HL-60/S4 treated with retinoic acid at 250 ng/mL for 4 days and 3 days (cell line): ENCODE data around the gene FXR2.
"Not testable (repeated sequence)": the region's sequence is repeated elsewhere in the genome, so short reads cannot be mapped to it uniquely, and the experiment has no call there.

ENCODE experiments used
- in situ Hi-C: fragments of 300-500 bp; cut with MboI; formaldehyde crosslinking; loops from 2 replicates; pipeline ENCODE4 v1.7.0; 2022; ENCODE audit warnings: low sequenced_read_pairs

The FXR2 gene

DNA sequence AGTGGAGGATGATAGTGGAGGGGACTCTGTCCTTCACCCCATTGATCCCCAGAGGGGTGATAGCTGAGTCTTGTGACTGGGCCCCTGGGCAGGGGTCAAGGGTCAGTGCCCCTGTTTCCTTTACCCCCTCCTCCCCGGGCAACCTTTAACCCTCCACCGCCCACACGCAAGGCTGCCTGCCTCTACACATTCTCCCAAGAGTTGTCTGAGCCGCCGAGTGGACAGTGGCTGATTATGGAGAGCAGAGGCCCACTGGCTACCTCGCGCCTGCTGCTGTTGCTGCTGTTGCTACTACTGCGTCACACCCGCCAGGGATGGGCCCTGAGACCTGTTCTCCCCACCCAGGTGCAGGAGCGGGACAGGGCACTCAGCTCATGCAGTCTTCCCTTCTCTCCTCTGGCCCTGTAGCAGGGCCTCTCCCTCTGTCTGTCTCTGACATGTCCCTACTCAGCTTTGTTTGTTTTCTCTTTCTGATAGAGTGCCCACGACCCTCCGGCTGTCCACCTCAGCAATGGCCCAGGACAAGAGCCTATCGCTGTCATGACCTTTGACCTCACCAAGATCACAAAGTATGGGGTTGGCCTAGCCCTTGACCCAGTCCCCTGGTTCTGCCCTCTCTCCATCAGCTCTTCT lies 15.4 kb upstream of the FXR2 start, which contains the start of gene SHBG:
Gene SHBG, plus strand, starts transcription at position 197 of the 633 bp plus-strand sequence. Its CDS starts 38 bp downstream, at position 235.
- in situ Hi-C loops = no loop called here

DNA sequence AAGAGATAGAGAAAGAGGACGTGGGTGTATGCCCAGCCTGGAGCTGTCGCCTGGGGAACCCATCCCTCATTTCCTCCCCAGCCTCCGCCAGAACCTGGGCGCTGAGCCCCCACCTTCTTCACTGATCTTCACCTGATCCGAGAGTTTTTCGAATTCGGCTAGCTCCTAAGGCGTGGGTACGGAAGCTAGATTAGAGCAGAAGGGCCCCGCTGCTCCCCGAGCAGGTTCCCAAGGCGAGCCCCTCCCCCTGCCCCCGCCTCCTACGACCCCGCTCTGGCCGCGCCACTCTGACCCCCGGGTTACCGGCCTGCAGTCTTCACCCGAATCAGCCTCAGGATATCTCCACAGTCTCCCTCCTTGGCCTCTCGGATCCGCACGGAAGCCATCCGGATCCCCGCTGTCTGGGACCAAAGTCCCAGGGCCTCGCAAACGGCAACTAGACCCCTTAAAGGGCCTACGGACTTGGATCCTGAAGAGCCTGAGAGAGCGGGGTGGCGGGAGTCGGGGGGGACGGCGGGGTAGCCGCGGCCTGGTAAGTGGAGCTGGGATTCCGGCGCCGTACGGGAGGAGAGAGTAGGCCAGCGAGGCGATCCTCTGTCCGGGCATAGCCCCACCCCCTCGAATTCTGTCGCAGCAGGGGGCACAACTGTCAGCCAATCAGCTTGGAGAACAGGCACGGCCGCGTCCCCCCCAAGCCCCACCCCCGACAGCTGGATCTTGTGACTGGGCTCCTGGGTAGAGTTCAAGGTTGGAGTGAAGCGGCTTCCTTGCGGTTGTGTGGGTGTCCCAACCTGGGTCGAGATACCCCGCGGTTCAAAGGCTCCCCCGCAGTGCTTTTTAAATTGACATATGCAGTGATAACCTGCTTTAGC lies 12.8 kb upstream of the FXR2 start, which contains the start of gene SAT2:
Gene SAT2, minus strand, starts transcription at position 572 of the 872 bp plus-strand sequence. Its CDS starts 186 bp downstream, at position 386.
- in situ Hi-C loops = no loop called here

DNA sequence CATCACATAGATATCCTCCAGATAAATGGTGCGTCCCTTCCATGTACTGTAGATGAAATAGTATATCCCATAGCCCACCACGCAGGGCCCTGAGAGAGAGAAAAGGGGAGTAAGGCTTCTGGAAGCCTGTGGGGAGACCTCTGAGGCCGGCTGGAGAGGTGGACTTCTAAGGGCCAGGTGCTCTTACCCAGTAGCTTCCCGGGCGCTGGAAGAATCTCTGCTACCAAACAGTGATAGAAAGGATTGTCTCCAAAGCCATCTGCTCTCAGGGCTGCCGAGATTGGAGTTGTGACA lies 12.2 kb upstream of the FXR2 start:
- in situ Hi-C loops = no loop called here

DNA sequence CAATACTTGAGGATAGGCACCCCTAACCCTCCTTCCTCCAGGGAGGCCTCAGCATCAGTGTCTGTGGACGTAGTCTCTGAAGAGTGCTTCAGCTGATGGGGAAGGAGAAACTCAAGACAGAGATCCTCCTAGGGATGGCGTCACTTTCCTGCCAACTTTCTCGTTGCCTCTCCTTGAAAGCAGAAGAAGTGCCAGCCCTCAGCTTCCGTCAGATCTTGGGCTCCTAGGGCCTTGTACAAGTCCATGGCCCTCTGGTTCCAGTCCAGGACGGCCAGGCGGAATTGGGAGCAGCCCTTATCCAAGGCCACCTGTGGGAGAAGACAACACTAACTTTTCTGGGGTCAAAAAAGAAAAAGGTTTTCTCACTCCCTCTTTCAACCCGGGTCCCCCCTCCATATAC lies 11.6 kb upstream of the FXR2 start:
- in situ Hi-C loops = no loop called here

DNA sequence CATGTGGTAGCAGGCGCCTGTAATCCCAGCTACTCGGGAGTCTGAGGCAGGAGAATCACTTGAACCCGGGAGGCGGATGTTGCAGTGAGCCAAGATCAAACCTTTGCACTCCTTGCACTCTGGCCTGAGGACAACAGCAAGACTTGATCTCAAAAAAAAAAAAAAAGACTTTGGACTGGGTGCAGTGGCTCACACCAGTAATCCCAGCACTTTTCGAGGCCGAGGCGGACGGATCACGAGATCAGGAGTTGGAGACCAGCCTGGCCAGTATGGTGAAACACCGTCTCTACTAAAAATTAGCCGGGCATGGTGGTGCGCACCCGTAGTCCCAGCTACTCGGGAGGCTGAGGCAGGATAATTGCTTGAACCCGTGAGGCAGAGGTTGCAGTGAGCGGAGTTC lies 11.1 kb upstream of the FXR2 start:
- in situ Hi-C loops = not testable (repeated sequence)

DNA sequence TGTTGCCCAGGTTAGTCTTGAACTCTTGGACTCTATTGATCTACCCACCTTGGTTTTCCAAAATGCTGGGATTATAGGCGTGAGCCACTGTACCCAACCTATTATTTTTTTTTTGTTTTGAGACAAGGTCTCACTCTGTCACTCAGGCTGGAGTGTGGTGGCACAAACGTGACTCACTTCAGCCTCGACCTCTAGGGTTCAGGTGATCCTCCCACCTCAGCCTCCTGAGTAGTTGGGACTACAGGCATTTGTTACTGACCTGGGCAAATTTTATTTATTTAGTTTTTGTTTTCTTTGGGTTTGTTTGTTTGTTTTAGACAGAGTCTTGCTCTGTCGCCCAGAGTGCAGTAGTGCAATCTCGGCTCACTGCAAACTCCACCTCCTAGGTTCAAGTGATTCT lies 9.0 kb upstream of the FXR2 start:
- in situ Hi-C loops = no loop called here

DNA sequence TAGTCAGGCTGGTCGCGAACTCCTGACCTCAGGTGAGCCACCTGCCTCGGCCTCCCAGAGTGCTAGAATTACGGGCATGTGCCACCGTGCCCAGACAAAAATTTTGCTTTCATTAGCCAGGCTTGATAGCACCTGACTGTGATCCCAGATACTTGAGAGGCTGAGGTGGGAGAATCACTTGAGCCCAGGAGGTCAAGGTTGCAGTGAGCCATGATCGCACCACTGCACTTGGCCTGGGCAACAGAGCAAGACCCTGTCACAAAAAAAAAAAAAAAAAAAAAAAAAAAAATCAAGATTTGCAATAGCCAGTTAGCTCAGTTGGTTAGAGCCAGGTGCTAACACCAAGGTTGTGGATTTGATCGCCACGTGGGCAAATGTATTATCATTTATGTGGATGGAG lies 6.1 kb upstream of the FXR2 start:
- in situ Hi-C loops = no loop called here

DNA sequence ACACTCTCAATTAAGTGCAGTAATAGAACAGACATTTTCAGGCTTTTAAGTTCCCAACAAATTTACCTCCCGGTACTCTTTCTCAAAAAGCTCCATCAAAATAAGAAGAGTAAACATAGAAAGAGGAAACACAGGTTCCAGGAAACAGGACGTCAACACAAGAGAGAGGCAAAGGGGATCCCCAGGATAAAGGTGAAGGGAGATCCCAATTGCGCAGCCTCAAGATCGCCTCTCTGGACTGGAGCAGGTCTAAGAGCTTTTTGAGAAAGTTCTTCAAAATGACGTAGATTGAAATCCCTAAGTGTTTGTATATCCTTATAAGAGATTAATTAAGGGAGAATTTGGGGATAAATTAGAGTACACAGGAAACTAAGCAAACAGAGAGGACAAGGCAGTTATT lies 3.9 kb upstream of the FXR2 start:
- in situ Hi-C loops = no loop called here

DNA sequence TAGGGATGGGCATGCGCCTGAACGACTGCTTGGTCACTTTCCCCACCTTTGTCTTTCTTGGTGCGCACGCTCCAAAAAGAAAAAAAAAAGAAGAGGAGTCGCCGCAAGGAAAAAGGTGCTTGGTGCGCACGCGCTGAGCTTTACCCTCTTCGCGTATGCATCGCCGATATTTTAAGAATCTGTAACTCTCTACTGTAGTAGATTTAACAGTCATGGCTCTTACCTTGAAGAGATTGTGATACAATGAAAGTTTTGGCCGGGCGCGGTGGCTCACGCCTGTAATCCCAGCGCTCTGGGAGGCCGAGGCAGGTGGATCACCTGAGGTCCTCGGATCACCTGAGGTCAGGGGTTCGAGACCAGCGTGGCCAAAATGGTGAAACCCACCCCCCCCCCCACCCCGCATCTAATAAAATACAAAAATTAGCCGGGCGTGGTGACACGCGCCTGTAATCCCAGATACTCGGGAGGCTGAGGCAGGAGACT lies 609 bp upstream of the FXR2 start:
- in situ Hi-C loops = no loop called here

DNA sequence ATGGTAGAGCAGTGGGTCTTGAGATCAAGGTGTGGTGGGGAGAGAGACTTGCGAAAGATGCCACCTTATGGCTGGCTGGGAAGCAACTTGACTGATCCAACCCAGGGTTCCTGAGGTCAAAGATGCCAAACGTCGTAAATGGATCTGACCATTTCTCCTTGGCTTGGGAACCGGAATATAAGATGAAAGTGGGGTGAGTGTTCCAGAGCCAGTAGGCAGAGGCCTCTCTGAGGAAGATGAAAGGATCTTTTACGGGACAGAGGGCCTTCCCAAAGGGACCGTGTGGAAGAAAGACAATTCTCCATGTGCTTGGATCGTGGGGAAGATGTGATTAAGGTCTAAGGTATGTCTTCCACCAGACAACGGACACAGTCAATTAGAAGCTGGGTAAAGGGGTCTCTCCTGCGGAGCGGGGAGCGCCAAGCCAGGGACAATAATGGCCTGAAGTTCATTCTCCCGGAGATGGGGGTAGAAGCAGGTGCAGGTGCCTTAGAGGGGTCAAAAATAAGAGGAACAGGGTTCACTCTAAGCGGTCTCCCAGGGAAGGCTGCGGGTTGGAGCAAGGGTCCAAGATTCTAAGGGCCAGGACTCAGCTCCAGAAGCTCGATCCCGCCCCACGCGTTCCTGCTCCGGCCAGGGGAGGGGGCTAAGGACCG lies 800 bp downstream of the FXR2 start:
- in situ Hi-C loops = no loop called here

DNA sequence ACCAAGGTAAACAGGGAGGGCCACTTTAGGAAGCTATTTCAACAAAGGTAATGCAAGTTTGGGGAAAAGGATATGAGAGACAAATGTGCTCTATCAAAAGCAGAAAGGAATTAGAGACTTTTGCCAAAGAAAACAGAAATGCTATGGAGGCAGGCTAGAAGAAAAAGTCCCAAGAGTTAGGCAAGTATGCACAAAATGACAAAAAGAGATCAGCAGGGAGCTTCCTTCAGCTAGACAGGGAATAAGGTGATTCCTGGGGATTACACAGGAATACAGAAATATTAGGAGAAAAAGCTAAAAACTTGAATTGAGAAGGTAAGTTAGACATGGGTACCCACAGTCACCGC lies 2.4 kb downstream of the FXR2 start:
- in situ Hi-C loops = no loop called here

DNA sequence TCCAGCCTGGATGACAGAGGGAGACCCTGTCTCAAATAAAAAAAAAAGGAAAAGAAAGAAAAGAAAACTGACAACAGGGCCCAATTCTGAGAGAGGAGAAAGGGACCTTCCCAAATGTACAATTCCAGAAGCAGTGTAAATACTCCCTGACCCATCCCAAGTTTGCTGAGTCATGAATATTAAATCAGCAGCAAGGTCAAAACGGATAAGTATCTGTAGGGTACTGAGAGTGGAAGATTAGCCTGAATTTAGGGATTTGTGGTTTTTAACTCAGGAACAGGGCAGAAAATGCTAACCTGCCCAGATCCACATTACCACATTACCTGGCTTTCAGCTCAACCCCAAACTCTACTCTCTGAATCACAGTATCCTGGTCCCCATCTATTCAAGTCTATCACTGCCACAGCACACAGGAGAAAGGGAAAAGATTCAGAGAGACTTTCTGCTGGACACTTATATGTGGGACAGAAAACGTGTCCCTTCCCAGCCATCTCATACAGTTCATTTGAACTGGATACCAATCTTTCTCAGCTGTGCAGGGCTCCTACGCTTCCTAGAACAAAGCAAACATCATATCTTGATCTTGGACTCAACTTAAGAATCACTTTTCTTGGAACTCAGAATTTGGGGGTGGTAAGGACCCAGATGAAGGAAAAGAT lies 2.9 kb downstream of the FXR2 start:
- in situ Hi-C loops = no loop called here

DNA sequence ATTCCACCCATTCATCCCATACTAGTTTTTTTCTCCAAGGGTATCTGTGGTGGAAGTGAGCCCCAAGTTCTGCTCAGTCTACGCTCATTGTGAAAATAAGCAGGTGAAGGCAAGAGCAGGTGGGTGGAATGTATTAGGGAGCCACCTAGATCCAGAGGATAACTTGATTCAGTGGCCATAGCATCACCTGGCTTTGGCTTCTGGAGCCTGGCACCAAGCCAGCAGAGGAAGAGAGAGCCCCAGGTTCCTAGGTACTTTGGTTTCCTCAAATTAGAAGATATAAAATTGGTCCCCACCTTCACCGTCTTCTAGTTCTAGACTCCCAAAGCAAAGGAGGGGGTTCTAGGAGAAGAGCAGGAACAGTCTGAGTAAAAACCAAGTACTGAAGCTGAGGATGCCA lies 4.1 kb downstream of the FXR2 start:
- in situ Hi-C loops = no loop called here

DNA sequence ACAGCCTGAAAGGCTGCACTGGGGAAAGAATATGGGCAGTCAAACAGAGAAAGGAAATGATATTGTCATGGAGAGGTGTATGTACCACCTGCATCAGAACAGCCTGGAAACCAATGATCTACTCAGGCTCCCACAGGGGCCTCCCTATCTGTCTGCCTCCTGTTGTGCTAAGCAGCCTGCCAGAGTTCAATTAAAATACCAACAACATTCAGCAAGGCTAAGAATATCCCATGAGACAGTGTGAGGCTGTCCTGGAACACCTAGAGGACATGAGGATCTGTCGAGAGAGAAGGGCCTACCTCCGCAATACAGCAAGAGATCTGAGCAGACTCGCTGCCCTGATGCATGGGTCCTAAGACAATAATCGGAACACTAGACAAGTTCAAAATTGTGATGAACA lies 8.4 kb downstream of the FXR2 start:
- in situ Hi-C loops = no loop called here

DNA sequence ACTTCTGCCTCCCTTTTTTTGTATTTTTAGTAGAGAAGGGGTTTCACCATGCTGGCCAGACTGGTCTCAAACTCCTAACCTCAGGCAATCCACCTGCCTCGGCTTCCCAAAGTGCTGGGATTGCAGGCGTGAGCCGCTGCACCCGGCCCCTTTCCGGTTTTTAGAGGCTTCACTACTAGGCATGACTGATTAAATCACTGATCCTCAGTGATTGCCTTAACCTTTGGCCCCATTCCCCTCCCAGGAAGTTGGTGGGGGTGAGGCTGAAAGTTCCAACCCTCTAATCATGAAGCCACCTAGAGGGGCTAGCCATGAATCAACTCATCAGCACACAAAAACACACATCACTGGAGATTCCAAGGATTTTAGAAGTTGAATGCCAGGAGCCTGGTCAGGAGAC lies 17.1 kb downstream of the FXR2 start:
- in situ Hi-C loops = not testable (repeated sequence)

DNA sequence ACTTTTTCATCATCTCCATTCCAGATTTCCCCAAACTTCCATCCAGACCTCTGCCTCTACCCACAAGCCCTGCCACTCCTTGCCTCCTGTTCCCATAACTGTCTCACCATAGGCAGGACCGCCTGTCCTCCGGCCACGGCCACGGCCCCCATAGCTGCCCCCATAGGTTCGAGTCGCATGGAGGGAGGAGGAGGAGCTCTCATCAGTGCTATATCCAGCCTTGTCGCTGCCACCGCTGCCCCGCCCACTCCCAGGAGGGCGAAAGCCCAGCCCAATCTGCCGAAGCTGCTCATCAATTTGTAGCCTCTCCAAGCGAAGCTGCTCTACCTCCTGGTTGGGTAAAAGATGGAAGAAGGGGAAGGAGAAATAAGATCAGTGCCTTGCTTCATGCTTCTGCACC lies 21.4 kb downstream of the FXR2 start:
- in situ Hi-C loops = no loop called here

DNA sequence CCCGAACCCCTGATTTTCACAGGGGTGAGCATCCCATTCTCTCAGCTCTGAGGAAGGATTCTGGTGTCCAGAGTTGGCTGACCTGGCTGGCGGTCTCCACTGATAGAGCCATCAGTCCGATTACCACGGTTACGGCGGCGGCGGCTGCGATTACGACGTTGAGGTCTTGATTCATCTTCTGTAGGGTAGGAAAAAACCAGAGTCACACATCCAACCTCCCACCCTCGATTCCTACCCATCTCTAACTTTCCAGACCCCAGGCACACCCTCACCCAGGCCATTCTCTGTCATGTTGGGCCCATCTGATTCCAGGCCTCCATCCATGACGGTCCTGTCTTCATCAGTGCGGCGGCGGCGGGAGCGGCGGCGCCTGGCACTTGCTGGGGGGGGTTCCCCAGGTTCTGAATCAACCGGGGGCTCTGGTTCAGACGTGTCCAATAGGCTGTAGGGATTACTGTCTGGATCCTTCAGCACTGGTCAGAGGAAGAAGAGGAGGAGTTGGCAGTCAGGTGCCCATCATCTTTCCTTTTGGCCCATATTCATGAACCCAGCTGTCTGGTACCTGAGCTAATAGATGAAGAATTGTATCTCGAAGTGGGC lies 22.2 kb downstream of the FXR2 start:
- in situ Hi-C loops = no loop called here

DNA sequence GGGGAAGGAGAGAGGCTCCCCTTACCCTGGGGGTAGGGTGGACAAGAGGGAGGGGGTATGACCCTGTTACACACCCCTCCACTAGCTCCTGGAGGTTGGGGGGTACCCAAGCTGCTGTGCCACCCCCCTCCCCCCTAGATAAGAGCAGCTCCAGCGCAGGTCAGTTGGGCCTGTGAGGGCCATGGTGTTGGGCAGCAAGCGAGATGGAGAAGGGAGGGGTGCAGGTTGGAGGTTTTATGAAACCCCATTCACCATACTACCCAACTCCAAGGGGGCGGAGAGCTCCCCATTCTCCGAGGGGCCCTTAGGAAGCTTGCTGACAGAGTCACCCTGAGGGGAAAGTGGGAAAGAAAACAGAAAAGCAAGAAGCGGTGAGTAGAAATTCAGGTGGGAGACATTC lies 23.1 kb downstream of the FXR2 start:
- in situ Hi-C loops = no loop called here

DNA sequence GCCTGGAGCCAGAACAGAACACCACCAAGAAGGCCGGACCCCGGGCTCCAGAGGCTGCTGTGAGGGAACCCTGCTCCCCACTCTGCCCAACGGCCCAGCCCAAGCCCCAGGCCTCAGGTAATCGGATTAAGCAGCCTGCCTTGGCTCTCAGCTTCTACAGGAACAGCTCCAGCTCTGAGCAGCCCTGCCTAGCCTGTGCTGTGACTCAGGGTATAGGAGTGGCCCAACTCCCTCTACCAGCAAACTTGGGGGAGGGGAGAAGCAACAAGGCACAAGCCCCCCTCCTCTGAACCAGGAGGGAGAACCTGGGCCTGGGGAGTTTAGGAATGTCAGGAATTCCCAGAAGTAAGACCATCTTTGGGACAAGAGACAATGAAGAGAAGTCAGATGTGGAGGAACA lies 24.0 kb downstream of the FXR2 start:
- in situ Hi-C loops = no loop called here

DNA sequence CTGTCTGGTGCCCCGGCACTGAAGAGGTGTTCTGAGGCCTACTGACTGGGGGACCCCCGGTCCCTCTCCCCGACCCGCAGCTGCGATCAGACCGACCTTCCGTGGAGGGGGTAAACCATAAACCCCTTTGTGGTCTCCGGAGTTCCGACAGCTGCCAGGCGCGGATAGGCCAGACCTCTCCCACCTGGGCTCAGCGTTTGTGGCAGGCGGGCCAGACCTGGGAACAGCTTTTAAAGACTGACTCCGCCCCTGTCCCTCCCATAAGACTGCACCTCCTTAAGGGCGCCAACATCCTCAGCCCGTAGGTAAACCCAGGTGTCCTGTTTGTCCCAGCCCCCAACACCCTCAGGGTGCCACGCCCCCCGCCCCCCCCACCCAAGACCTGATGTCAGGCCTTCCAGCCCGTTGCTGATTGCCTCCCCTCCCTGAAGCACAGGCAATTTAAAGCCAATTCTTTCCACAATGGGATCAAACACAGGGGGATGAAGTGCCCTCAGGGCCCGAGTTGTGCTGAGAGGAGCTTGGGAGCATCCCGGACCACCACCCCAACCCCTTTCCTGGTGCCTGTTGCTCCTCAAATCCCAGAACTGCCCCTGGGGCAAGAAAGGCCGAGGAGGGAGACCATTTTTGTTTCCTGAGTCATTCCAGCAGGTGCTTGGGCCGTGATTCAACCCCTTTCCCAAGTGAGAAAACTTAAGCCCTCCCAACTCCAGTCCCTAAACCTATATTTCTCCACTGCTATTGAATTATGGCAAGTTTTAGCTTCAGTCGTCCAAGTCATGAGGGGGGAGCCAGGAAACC lies 24.6 kb downstream of the FXR2 start, which contains the start of gene SOX15:
Gene SOX15, minus strand, starts transcription at position 204 of the 801 bp plus-strand sequence. CDS start 418 bp downstream, outside the sequence.
- in situ Hi-C loops = no loop called here
